NCI-H1105 treated with DMSO at 0.1 percent for 48 hours (cell line): ENCODE data around the gene STIP1.

Source experiments
- DNase-seq: peaks from one replicate; lab custom pipeline; 2025; lab: John Stamatoyannopoulos, UW

Gene STIP1

DNA sequence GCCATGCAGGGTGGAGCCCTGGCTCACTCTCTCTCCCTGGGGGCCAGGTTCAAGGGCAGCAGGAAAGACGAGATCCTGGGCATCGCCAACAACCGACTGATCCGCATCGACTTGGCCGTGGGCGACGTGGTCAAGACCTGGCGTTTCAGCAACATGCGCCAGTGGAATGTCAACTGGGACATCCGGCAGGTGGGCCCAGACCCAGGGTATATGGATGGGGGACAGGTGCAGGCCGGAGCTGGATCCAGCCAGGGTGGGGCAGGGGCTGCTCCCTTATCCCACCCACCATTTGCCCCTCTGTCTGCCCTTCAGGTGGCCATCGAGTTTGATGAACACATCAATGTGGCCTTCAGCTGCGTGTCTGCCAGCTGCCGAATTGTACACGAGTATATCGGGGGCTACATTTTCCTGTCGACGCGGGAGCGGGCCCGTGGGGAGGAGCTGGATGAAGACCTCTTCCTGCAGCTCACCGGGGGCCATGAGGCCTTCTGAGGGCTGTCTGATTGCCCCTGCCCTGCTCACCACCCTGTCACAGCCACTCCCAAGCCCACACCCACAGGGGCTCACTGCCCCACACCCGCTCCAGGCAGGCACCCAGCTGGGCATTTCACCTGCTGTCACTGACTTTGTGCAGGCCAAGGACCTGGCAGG is 37.2 kb downstream of the STIP1 start:
- DNase-seq, result no peak

DNA sequence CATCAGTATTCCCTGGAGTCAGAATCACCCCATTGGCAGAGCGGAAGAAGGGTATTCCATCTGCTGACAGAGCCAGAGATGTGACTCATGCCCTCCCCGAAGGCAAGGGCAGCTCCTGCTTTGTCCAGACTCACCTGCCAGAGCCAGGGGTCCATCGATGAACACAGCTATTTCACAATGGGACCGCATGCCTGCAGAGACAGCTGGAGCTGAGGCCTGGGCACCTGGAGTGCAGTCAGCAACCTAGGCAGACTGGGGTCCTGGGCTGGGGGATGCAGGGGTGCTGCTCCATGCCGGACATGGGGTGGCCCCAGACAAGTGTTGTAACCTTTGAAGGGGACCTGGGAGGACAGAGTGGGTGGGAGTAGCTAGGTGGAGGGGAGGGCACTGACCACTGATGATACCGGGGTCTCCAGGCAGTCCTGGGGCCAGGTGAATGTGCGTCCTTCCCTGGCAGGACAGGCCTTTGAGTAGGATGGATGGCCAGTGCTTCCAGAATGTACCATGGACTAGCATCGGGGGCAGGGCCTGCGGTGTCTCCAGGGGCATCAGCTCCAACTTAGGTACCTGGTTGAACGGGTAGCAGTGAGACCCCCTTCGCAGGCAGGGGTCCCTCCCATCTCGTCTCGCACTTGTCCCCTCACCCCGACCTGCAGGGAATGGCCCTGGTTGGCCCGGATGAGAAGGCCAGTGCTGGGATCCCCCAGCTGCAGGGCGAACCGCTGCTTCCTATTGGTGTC is 38.4 kb downstream of the STIP1 start:
- no peak for DNase-seq

DNA sequence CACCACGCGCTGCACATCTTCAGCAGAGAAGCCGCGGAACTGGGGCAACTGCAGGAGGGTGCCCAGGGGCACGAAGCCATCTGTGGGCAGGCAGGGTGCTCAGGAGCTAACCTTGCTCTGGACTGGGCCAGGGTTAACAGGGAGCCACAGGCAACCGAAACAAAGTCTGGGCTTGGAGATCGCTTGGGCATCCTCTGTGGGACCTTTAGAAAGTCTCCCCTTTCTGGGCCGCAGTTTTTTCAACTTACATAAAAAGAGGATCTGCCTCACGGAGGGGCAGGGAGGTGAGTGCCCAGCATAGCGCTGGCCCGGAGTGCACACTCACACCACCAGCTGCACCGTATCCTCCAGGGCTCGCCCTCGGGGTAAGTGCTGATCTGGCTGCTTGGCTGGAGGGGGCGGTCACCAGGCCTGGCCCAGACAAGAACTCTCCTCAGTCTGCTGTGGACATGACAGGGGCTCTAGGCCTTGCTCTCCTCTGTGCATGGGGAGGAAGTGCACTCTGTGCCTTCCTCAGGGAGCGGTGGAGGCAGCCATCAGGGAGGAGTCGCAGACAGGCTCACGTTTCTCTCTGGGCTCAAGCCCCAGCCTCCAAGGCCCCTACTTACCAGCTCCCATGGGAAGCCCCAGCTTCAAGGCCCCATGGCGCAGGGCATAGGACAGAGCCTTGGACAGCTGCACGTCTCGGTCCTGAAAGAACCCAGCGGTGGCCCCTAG is 39.1 kb downstream of the STIP1 start:
- no peak for DNase-seq

DNA sequence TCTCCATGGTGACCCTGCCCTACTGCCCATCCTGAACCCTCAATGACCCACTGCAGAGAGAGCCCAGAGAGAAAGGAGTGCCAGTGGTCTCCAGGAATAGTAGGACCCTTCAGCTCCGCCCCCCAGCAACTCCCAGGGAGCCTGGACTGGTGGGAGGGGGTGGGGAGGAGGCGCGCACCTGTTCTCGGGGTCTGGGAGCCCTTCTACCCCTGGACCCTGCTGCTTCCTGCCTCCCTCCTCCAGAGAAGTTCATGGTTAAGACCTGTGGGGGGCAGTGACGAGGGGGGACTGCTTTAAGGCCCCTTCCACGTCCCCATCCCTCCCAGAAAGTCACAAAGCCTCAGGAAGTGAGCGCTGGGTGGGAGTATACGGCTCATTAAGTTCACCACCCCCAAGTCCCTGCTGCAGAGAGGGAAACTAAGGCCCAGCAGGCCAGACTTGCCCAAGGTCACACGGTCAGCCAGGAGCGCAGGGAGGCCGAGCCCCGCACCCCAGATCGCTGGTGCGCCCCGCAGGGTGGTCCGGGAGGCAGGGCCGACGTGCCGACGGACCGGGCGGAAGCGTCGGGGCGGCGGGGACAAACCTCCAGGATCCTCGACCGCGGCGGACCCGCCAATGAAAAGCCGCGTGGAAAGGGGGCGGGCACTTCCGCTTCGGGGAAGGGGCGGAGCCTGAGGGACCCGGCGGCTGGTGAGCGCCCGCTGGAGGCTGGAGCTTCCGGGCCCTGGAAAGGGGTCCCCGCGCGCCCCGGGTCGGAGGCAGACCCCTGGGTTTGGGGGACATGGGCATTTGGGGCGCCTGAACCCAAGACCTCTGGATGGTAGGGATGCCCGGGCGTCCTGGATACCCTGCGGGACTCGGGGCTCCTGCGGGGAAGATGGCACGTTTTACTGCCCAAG is 39.9 kb downstream of the STIP1 start, which contains the start of the genes NUDT22 and TRPT1:
Gene NUDT22, plus strand, starts transcription at position 667 of the 899 bp plus-strand sequence. CDS start 379 bp downstream, outside the sequence.
Gene TRPT1, minus strand, starts transcription at position 579 of the 899 bp plus-strand sequence. Its CDS starts 326 bp downstream, at position 253.
- peak; percentile 81 for DNase-seq

DNA sequence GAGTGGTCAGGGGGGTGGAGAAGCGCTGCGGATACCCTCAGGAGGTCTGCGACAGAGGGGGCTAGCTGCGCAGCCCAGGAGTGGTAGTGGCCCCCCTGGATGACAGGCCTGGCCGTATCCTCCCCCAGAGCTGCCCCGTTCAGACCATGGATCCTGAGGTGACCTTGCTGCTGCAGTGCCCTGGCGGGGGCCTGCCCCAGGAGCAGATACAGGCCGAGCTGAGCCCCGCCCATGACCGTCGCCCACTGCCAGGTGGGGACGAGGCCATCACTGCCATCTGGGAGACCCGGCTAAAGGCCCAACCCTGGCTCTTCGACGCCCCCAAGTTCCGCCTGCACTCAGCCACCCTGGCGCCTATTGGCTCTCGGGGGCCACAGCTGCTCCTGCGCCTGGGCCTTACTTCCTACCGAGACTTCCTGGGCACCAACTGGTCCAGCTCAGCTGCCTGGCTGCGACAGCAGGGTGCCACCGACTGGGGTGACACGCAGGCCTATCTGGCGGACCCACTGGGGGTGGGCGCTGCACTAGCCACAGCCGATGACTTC is 40.6 kb downstream of the STIP1 start:
- peak; percentile 81 for DNase-seq

DNA sequence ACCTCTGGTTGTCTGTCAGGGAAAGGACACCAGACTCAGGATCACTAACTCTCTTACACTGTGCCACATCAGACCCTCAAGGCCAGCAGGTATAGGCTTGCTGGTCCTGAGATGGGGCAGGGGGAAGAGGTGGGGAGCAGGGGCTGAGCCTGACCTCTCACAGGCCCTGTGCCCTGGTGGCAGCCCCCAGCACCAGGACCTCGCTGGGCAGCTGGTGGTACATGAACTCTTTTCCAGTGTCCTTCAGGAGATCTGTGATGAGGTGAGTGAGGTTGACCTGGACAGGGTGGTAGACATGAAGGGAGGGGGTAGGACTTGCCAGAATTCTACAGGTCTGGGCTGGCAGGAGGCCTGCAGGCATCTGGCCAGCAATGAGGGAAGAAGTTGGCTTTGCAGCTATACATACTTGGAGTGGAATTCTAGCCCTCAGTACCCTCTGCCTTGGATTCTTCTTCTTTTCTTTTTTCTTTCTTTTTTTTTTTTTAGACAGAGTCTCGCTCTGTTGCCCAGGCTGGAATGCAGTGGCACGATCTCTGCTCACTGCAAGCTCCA is 41.5 kb downstream of the STIP1 start:
- no peak for DNase-seq

DNA sequence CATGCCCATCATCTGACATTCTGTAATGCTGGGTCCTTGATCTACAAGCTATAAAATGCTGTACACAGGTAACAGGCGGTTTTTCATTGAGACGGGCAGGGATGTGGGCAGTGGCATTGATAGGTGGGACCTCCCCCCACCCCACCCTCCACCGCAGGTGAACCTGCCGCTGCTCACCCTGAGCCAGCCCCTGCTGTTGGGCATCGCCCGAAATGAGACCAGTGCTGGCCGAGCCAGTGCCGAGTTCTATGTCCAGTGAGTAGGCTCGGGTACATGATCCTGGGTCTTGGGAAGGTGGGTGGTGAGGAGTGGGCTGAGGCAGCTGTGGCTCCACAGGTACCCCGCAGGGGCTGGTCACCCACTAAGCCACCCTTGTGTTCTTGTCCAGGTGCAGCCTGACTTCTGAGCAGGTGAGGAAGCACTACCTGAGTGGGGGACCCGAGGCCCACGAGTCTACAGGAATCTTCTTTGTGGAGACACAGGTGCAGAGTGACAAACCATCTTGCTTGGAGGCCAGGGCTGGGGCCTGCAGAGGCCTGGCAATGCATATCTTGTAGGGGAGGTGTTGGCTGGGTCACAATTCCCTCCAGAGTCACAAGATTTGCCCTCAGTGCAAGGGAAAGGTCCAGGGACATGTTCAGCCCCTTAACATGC is 43.2 kb downstream of the STIP1 start:
- DNase-seq, result no peak

DNA sequence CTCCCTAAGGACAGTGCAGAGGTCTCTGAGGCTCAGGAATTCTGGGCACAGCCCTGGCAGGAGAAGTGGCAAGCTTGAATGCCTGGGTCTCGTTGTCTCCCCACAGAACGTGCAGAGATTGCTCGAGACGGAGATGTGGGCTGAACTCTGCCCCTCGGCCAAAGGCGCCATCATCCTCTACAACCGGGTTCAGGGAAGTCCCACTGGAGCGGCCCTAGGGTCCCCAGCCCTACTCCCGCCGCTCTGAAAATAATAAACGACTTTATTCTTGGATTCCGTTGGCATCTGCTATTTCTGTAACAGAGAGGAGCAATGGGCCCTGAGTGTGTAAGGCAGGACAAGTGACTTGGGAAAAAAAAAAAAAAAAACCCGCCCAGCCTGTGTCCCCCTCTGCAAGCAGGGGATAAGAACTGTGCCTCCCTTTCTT is 43.8 kb downstream of the STIP1 start:
- DNase-seq, result no peak

DNA sequence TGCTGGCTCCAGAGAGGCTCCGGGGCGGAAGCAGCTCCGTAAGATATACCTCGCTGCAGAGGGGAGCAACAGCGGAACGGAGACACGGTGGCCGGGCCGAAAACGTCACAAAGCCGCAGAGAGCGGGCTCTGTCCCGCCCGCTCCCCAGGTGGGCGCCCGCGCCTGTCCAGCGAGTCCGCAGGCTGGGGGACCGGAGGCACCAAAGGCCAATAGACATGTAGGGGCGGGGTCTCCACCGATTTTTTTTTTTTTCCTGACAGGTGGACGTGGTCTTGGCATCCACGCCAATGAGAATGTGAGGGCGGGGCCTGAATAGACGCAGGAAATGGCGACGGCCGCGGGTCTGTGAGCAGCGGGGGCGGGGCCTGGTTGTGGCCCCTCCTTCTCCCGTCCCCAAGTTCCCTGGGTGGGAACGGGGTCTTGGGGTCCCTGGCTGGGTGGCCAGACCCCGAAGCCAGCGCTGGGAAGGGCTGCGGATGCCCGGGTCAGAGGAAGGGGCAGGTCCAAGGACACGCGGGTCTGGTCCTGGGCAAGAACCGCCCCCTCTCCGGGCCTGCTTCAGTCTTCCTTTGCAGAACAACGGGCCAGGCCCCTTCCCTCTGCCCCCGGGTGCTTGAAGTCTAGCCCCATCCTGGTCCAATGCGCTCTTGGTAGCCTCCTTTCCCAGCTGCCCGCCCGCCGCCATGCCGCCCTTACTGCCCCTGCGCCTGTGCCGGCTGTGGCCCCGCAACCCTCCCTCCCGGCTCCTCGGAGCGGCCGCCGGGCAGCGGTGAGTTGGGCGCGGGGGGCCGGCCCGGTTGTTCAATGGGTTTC is 44.4 kb downstream of the STIP1 start, which contains the start of gene DNAJC4:
Gene DNAJC4, plus strand, starts transcription at position 378 of the 814 bp plus-strand sequence. Its CDS starts 307 bp downstream, at position 685.
- peak; percentile 95 for DNase-seq

DNA sequence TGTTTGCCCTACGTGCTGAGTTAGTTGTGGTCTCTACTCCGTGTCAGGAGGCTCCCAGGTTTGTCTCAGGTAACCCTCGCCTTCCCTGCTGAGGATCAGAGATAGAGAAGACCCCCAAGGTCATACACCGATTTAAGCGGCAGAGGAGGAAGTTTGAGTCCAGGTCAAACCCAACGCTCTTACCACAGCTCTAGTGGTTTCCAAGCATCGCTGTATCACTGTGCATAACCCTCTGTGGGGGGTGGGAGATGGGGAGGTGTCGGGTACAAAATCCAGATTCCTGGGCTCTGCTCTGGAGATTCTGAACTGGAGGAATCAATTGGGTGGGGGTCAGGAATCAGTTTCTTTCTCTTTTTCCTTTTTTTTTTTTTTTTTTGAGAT is 45.0 kb downstream of the STIP1 start:
- no peak for DNase-seq

DNA sequence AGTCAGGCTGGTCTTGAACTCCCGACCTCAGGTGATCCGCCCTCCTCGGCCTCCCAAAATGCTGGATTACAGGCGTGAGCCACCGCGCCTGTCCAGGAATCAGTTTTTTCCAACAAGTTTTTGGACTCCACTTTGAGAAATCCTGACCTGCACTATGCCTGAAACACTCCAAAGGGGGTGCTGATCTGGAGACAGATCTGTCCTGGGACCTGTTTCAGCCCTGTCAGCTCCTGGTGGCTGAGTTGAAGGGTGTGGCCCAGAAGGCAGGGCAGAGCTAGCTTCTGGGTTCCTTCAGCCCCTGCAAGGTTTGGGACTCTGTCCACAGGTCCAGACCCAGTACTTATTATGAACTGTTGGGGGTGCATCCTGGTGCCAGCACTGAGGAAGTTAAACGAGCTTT is 45.6 kb downstream of the STIP1 start:
- DNase-seq, result no peak

DNA sequence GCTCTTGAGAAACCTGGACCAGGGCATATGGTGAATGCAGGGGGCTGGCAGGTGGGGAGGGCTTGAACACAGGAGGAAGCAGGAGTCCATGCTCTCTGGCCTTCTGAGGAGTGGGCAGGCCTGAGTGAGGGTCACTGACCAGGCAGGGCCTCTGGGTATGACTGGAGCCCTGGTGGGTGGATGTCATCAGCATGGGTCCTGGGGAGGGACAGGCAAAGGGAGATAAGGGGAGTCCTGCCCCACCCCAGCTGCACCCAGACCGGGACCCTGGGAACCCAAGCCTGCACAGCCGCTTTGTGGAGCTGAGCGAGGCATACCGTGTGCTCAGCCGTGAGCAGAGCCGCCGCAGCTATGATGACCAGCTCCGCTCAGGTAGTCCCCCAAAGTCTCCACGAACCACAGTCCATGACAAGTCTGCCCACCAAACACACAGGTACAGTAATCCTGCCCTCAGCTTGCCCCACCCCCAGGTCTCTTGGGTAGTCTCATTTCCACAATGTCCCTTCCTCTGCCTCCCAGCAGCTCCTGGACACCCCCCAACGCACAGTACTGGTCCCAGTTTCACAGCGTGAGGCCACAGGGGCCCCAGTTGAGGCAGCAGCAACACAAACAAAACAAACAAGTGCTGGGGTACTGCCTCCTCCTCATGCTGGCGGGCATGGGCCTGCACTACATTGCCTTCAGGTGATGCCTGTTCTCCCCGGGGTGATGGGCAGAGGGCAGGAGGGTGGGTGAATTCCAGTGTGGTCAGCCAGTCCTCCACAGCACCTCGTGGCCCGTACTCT is 46.4 kb downstream of the STIP1 start:
- no peak for DNase-seq

DNA sequence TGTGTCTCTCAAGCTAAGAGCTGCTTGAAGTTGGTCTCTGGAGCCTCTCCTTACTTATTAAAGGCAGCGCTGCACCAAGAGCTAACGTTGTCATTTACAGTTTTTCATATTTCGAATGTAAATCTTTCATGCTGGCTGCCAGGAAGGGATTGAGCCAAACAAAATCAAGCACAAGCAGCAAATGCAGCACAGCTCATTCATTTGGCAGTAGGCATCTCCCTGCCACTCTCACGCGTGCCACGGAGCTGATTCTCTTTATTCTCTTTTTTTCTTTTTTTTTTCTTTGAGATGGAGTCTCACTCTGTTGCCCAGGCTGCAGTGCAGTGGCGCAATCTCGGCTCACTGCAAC is 47.0 kb downstream of the STIP1 start:
- DNase-seq, result no peak

DNA sequence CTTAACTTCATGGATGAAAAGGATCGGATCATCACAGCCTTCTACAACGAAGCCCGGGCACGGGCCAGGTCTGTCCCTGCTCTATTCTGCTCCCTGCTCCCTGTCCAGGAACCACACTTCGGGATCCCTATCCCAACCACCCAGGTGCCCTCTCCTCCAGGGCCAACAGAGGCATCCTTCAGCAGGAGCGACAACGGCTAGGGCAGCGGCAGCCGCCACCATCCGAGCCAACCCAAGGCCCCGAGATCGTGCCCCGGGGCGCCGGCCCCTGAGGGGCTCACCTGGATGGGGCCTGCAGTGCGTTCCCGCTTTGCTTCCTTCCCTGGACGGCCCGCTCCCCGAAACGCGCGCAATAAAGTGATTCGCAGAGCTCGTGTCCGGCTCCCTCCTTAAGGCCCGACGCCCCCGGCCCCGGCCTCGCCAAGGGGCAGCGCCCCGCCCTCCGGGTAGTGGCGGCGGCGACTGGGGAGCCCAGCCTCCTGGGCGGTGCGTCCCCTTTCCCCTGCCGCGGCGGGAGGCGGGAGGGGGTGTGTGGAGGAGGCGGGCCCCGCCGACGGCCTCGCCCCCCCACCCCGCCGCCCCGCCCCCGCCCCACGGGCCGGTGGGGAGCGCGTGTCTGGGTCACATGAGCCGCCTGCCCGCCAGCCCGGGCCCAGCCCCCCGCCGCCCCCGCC is 48.1 kb downstream of the STIP1 start, which contains the start of gene VEGFB:
Gene VEGFB, plus strand, starts transcription at position 672 of the 674 bp plus-strand sequence. CDS start 250 bp downstream, outside the sequence.
- DNase-seq, result peak; percentile 56

DNA sequence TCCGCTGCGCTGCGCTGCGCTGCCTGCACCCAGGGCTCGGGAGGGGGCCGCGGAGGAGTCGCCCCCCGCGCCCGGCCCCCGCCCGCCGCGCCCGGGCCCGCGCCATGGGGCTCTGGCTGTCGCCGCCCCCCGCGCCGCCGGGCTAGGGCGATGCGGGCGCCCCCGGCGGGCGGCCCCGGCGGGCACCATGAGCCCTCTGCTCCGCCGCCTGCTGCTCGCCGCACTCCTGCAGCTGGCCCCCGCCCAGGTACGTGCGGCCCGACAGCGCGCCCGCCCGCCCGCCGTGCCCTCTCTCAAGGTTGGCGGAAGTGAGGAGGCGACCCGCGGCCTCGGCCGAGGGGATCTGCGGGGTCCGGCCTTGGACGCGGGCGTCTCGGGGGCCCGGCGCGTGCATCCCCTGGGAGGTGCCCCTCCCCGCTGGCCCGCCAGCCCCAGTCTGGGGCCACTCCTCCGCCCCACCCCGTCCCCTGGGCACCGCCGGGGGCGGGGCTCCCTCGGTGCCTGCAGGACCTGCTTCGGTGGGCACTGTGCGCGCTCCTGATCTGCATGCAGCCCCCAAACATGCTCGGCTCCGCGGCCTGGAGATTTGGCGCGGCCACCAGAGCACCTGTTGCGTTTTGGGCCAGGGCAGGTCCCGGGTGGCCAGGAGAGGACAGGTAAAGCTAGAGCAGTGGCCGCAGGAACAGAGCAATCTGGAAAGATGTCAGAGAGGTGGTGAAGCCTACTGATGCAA is 48.8 kb downstream of the STIP1 start:
- DNase-seq, result peak; percentile 40

DNA sequence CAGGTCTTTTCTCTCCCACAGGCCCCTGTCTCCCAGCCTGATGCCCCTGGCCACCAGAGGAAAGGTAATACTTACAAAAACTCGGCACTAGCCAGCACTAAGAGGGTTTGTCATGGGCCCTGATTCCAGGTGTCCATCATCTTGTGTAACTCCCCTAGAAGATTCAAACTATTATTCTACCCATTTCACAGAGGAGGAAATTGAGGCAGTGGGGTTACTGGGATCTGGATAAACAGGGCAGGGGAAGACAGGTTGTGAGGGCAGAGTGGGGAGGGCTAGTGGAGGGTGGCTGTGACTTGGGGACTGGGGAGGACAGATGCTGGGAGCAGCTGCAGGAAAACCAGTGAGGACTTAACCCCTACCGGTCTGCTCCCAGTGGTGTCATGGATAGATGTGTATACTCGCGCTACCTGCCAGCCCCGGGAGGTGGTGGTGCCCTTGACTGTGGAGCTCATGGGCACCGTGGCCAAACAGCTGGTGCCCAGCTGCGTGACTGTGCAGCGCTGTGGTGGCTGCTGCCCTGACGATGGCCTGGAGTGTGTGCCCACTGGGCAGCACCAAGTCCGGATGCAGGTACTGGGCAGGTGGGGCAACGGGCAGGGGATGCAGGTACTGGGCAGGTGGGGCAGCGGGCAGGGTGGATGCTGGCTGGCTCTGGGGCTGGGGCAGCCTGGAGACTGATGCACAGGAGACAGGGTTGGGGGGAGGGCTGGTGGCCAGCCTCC is 49.6 kb downstream of the STIP1 start:
- no peak for DNase-seq

DNA sequence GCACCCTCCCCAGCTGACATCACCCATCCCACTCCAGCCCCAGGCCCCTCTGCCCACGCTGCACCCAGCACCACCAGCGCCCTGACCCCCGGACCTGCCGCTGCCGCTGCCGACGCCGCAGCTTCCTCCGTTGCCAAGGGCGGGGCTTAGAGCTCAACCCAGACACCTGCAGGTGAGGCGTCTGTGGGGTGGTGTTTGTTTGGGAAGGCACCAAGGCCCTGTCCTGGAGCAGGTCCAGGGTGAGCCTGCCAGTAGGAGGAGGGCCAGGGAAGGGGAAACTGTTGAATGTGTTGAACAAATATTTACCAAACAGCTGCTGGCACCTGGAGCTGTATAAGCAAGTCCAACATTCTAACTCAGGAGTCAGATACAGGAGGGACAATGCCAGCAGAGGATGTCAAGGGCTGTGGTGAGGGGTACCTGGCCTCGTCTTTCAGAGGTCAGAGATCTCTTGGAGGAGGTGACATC is 51.5 kb downstream of the STIP1 start:
- DNase-seq, result peak; percentile 96
